Heart left ventricle (tissue), 13 donors: ENCODE data around the gene TNRC6C.

ENCODE experiments used
- CTCF ChIP-seq, 12 donors: fragments of 200-600 bp; sonication (generic) in 4 of 12; IDR thresholded peaks; one replicate each; pipeline versions ENCODE4 v1.5.0 to v1.8.0; 2018 to 2022; ENCODE audit warnings: antibody characterized with exemption in 12 of 12, mild to moderate bottlenecking in 5 of 12
- POLR2A ChIP-seq, 2 donors: fragments of 450-650 bp; IDR thresholded peaks; one replicate each; pipeline ENCODE4 v1.6.1; 2017; ENCODE audit warnings: antibody characterized with exemption in 2 of 2, mild to moderate bottlenecking in 2 of 2, moderate library complexity in 2 of 2
- donor health status: ischemic (EF 13 %, LVEDD 7.1; RV severe dilation, severe dysfunction).
- donor health status: DM: no; HTN: yes; CAD: no.
- donor health status: DM: no; HTN: no; CAD: no.
- donor health status: ischemic (EF 25% LVEDD 6.9; RV normal size, moderate dysfunction).
- donor health status: ischemic (EF 25% LVEDD 5.7; RV mildly dilated, moderate dysfunction).
- donor health status: ischemic (EF 35%, LVEDD 5.7; RV mildly dilated, moderate dysfunction).
- donor health status: nonischemic (EF 11% LVEDD 7.7; RV severe dilation, severe dysfunction).
- donor health status: DM: yes; HTN: yes; CAD: no.
- donor health status: PGD.
- donor health status: ischemic (EF 29% LVEDD 5.4; RV normal size, mild dysfunction).
- donor health status: nonischemic (EF 23%, LVEDD 6.1; RV moderate dilation, normal function).

DNA sequence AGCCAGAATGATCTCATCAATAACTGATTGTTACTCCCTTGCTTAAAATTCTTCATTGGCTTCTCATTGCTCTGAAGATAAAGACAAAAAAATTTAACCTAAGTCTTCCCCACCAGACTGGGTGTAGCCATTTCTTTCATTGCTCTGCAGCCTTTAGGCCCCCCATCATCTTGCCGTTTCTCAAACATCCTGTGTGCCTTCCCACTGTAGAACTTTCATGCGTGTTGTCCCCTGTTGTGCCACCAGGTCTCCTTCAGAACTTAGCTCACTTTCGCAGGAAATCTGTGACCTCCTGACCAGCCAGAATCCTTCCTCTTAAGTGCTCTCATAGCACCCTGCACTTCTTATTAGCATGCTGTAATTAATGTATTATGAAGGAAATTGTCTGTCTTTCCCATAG is 31.8 kb downstream of the TNRC6C start:
- TF ChIP-seq CTCF (IDR thresholded peaks at IDR 0.05) (no peak), POLR2A (IDR thresholded peaks at IDR 0.05) (no peak)
